ENCODE measurements around the gene HSF2.

DNA sequence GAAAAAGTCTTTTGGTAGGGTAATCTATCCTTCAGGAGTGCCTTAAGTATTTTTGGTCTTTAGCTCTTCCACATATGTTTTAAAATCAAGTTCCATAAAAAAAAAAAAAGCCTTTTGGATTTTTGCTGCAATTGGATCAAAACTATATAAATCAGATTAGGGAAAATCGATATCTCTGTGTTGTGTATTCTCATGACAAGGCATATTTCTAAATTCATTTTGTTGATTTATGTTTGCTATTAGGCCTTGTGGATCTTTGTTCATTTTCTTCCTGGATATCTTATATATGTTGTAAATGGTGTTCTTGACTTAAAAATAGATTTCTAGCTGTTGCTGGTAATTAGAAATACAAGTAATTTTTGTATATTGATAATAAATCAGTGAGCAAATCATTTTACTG lies 8.8 kb downstream of the HSF2 start:
- TF ChIP-seq CTCF (IDR thresholded peaks at IDR 0.05) = no peak
- no peak for TF ChIP-seq POLR2A (IDR thresholded peaks at IDR 0.05; ENCODE audit: low read depth)
- no peak for TF ChIP-seq POLR2AphosphoS5 (IDR thresholded peaks at IDR 0.05)

Data from esophagus muscularis mucosa (tissue), 3 donors.